HepG2 (cell line): ENCODE results near the gene FAM199X. TPM values are rescaled to one million over a fixed set of nuclear protein-coding genes. Genes with fewer than 3 reads are reported as not detected.
A peak's percentile ranks its signal among the peaks of the same experiment; 100 is the strongest.

Source experiments
- CTCF ChIP-seq: sonication (generic); formaldehyde crosslinking; IDR thresholded peaks from 2 replicates; pipeline ENCODE4 v1.5.0; 2020; ENCODE audit warnings: mild to moderate bottlenecking, missing genetic modification reagents, moderate library complexity
- FOXK1 ChIP-seq: sonication (generic); formaldehyde crosslinking; IDR thresholded peaks from 2 replicates; pipeline ENCODE4 v1.4.0; 2020; ENCODE audit warnings: low read depth, missing genetic modification reagents, borderline replicate concordance
- KAT8 ChIP-seq: IDR thresholded peaks from 2 replicates; pipeline ENCODE4 v1.6.1; 2016; ENCODE audit warnings: missing genetic modification reagents, missing compliant biosample characterization
- NFE2L2 ChIP-seq: fragments of 150-350 bp; IDR thresholded peaks from 2 replicates; pipeline ENCODE4 v1.6.1; 2014; ENCODE audit warnings: low read length
- NR1H2 ChIP-seq: sonication (generic); formaldehyde crosslinking; IDR thresholded peaks from 2 replicates; pipeline ENCODE4 v1.8.1; 2022; ENCODE audit warnings: low read depth, missing genetic modification reagents, borderline replicate concordance
- RAD21 ChIP-seq: fragments of 450-650 bp; formaldehyde crosslinking; IDR thresholded peaks from 2 replicates; pipeline ENCODE4 v1.5.0; 2020; ENCODE audit warnings: mild to moderate bottlenecking
- RFX3 ChIP-seq: IDR thresholded peaks from 2 replicates; pipeline ENCODE4 v1.6.1; 2016; ENCODE audit warnings: missing biosample characterization, missing genetic modification reagents
- SMC3 ChIP-seq: IDR thresholded peaks from 2 replicates; pipeline ENCODE4 v1.6.1; 2011; ENCODE audit warnings: low read length, improper control_type of control experiment
- STAG1 ChIP-seq: sonication (generic); formaldehyde crosslinking; IDR thresholded peaks from 2 replicates; pipeline ENCODE4 v1.4.0; 2020; ENCODE audit warnings: missing genetic modification reagents
- TSC22D2 ChIP-seq: sonication (generic); formaldehyde crosslinking; IDR thresholded peaks from 2 replicates; pipeline ENCODE4 v1.5.1; 2020; ENCODE audit warnings: missing genetic modification reagents, mild to moderate bottlenecking, borderline replicate concordance
- ZNF225 ChIP-seq: sonication (generic); formaldehyde crosslinking; IDR thresholded peaks from 2 replicates; pipeline ENCODE4 v1.4.0; 2020; ENCODE audit warnings: mild to moderate bottlenecking, missing genetic modification reagents
- ZNF232 ChIP-seq: sonication (generic); formaldehyde crosslinking; IDR thresholded peaks from 2 replicates; pipeline ENCODE4 v1.4.0; 2020; ENCODE audit warnings: missing genetic modification reagents, borderline replicate concordance
- ZNF282 ChIP-seq: fragments of 450-650 bp; IDR thresholded peaks from 2 replicates; pipeline ENCODE4 v1.6.1; 2018; ENCODE audit not compliant: partially characterized antibody
- ZNF572 ChIP-seq: sonication (generic); formaldehyde crosslinking; IDR thresholded peaks from 2 replicates; pipeline ENCODE4 v1.5.1; 2020; ENCODE audit warnings: mild to moderate bottlenecking, missing genetic modification reagents
- ZNF574 ChIP-seq: sonication (generic); formaldehyde crosslinking; IDR thresholded peaks from 2 replicates; pipeline ENCODE4 v1.4.0; 2020; ENCODE audit warnings: missing genetic modification reagents
- ZNF781 ChIP-seq: sonication (generic); formaldehyde crosslinking; IDR thresholded peaks from 2 replicates; pipeline ENCODE4 v1.5.1; 2020; ENCODE audit warnings: borderline replicate concordance, mild to moderate bottlenecking, missing genetic modification reagents; ENCODE audit errors: not compliant biosample characterization
- polyA plus RNA-seq, 8 experiments: library from polyadenylated mRNA; depleted of rRNA in 3 of 8; stranded (reverse) in 7 of 8; unstranded in 1 of 8; fragments of >200 nt; fragmentation: Illumina TruSeq in 4 of 8; extraction: Trizol in 4 of 8; gene quantifications; 2 replicates each; pipeline versions ENCODE4 v1.2.1 to v1.2.3, GENCODE V29; 2011 to 2016; ENCODE audit warnings: low read depth in 4 of 8, missing spikeins in 1 of 8, mixed read lengths in 1 of 8; ENCODE audit not compliant: insufficient read depth in 1 of 8
- total RNA-seq, 5 experiments: library from RNA; depleted of rRNA; stranded (reverse); fragments of >200 nt; fragmentation: Illumina TruSeq; extraction: Trizol; gene quantifications; 2 replicates each; pipeline ENCODE4 v1.2.3, GENCODE V29; 2016; ENCODE audit warnings: low read depth in 1 of 5

The FAM199X gene
- total and polyA plus RNA-seq, 2 of the 13 experiments (the other 11 are each of a cell fraction or from before 2014, with no cell fraction given) = 5.1 to 18.0 TPM

GRCh38 chrX:104136241-104137019 lies 29.8 kb upstream of the FAM199X start (continued):
- TF ChIP-seq ZNF574 (CRISPR knock-in tag) (peak; percentile 46; the same call in 1 of the 2 replicates), RFX3 (no peak), ZNF225 (CRISPR knock-in tag) (no peak), ZNF282 (no peak), KAT8 (CRISPR knock-in tag) (0 out of 2 replicates have a peak, but pooled peaks have one; percentile 25), ZNF232 (no peak), FOXK1 (CRISPR knock-in tag) (no peak), RAD21 (CRISPR knock-in tag) (0 out of 2 replicates have a peak, but pooled peaks have one; percentile 26), STAG1 (CRISPR knock-in tag) (peak; percentile 51), TSC22D2 (CRISPR knock-in tag) (no peak), ZNF572 (no peak), NFE2L2 (no peak), CTCF (CRISPR knock-in tag) (peak; percentile 74), SMC3 (peak; percentile 54), ZNF781 (CRISPR knock-in tag) (no peak), NR1H2 (CRISPR knock-in tag) (no peak)
